SIG-M5 treated with dmso at 0.1 percent for 504 hours (cell line): Measurements from ENCODE around the gene MYO16.

Source experiments
- DNase-seq: peaks from one replicate; lab custom pipeline; 2025; ENCODE audit not compliant: unreplicated experiment; lab: John Stamatoyannopoulos, UW

The MYO16 gene

DNA sequence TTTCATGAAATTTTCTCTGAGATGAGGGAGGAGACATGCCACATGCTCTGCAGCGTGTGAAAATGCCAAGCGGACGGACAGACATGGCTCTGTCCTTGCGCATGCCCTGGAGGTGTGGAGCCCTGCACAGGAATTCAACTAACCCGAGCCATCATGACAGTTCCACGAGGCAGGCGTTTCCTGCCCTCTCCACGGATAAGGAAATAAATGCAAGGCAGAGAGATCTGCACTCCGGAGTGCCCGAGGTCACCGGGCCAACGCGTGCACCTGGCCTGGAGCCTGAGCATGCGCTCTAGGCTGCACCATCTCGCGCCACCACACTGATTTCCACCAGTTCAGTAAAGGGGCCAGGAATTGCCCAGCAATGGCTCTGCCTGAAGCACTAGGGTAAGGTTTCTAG is 298.2 kb downstream of the MYO16 start:
- no peak for DNase-seq

GRCh38 chr13:108929532-108930206 is 300.3 kb downstream of the MYO16 start:
- no peak for DNase-seq

DNA sequence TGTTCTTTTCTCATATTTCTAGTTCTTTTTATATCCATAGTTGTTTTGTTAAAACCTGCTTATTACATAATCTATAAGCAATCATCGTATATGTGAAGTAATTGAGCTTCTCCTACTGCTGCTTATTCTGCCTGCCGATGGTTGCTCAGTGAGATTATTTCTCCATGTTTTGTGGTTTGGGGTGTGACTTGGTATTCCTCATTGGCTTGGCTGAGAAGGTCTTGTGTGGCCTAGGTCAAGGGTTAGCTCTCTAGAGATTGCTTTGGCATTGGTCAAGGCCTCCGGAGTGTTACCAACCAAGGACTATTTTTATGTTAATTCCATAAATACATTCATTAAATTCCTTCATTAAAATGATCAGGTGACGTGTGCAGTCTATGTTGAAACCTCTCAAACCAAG is 302.8 kb downstream of the MYO16 start:
- DNase-seq, result peak; percentile 69

- no peak for DNase-seq
These were observed 303.6 kb downstream of the MYO16 start for GRCh38 chr13:108933061-108933460.

DNA sequence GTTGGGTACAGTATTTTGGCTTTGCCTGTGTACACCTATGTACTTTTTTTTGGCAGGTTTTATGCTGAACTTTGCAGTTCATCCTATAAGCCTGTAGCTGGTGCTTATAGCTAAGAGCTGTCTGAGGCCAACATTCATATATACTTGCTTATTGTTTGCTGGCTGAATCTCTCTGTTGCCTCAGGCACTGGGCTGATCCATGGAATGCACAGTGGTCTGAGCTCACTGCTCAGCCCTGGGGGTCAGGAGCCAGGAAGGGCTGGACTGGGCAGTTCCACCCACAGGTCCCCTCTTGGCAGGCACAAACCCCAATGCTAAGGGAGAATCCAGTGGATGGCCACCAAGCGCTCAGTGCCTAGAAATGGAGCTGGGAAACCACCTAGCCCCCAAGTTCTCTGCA is 308.7 kb downstream of the MYO16 start:
- DNase-seq, result no peak

DNA sequence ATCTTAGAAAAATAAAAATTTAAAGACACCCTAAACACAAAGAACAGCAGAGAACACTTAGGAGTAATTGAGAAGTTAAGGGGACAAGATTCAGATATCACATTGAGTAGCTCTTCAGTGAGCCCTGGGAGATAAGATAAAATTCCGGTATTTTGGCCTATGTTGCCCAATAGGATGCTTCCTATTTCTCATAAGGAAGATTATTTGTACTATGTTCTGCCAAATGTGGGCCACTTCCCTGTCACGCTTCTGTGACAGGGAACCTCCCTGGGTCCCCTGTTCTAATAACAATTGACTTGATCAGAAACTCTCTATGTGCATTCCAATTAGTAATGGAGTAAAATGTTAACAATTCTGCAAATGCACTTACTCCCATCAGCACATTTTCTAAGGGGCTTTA is 310.7 kb downstream of the MYO16 start:
- DNase-seq, result no peak

GRCh38 chr13:108943842-108944241 is 314.4 kb downstream of the MYO16 start:
- no peak for DNase-seq

DNA sequence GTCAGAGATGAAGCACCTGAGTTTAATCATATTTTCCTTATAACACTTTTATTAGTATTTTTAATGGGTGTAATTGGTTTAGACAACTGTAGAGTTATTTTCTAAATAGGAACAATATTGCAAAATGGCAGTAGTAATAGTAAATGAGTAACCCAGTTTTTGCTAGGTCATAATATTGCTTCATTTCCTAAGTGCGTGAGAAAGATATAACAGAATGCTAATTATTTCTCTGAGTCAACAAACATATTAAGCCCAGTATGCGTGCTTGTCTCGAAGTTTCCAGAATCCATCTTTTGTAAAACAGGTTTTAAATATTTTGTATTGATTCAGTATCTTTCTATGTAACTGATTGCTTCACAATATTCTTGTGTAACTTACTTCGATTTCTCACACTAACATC is 315.3 kb downstream of the MYO16 start:
- DNase-seq, result peak; percentile 78

- DNase-seq, result no peak
These were observed 318.2 kb downstream of the MYO16 start for GRCh38 chr13:108947551-108948030.

DNA sequence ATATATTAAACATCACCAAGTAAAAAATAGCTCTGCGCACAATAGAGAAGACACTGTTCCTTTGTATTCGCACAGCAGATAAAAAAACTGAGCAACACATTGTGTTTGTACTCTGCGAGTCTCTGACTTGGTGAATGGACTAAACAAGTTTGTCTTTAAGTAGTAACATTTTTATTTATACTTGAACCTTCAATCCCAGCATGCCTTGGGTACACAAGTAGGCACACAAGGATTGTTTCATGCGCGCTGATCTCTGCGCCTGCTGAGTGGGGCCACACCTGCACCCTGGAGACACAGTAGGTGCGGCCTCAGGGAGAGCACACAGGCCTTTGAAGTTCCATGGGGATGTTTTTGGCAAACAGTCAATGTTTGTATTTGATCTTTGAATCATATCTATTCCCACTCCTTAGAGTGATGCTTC is 318.9 kb downstream of the MYO16 start:
- no peak for DNase-seq

DNA sequence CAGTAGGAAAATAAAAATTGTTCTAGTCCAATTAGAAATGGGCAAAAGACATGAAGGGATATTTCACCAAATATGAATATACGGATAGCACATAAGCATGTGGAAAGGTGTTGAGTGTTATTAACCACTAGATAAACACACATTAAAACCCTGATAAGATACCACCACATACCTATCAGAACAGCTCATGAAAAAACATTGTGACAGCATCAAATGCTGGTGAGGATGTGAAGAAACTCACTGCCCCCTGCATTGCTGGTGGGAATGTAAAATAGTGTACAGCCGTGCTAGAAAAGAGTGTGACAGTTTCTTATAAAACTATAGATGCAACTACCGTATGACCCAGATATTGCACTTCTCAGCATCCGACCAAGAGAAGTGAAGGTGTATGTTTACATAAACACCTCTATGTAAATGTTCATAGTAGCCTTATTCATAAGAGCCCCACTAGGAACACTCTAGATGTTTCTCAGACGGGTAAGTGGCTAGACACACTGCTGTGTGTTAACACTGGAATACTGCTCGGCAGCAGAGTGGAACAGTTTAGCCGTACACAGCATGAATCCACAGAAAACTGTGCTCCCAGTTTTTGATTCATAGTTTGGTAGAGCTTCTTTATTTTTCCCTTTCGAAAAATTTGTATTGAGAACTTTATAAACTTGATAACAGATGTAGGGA is 321.1 kb downstream of the MYO16 start:
- DNase-seq, result no peak

DNA sequence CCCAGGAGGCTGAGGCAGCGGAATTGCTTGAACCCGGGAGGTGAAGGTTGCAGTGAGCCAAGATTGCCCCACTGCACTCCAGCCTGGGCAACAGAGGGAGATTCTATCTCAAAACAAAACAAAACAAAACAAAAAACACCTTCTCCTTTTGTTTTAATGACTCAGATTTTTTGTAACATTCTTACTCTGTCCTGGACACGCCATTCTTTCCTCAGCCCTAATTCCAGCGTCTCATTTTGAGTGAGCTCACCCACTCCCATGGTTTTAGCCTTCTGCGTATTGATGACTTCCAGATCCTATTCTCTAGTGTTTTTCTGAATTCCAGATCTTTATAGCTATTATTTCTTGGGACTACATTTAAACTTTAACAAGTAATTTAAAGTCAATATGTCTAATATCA is 326.3 kb downstream of the MYO16 start:
- no peak for DNase-seq

- no peak for DNase-seq
These were observed 328.1 kb downstream of the MYO16 start for GRCh38 chr13:108957369-108958012.

DNA sequence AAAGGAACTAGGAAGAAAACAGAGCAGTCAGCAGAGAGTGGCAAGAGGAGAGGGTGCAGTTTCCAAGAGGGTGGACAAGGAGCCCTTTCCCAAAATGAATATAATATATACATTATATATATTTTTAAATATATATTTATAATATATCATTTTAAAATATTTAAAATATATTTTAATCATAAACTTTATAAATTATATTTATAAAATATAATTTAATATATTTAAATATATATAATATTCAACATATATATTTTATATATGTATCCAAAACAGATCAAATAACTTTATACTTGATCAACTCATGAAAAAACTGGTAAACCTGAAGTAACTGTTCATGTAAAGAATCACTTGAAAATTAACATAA is 328.6 kb downstream of the MYO16 start:
- DNase-seq, result no peak

- no peak for DNase-seq
These were observed 329.8 kb downstream of the MYO16 start for GRCh38 chr13:108959234-108959633.

DNA sequence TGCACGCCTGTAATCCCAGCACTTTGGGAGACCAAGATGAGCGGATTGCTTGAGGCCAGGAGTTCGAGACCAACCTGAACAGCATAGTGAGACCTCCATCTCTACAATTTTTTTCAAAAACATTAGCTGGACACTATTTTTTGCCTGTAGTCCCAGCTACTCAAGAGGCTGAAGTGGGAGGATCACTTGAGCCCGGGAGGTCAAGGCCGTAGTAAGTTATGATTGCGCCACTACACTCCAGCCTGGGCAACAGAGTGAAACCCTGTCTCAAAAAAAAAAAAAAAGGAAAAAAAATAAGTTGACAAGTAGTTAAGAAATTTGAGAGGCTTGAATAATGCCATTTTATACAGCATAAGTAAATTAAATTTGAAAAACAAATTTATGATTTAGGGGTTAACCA is 330.6 kb downstream of the MYO16 start:
- DNase-seq, result no peak

- DNase-seq, result peak; percentile 85
These were observed 332.2 kb downstream of the MYO16 start for GRCh38 chr13:108961542-108962125.

DNA sequence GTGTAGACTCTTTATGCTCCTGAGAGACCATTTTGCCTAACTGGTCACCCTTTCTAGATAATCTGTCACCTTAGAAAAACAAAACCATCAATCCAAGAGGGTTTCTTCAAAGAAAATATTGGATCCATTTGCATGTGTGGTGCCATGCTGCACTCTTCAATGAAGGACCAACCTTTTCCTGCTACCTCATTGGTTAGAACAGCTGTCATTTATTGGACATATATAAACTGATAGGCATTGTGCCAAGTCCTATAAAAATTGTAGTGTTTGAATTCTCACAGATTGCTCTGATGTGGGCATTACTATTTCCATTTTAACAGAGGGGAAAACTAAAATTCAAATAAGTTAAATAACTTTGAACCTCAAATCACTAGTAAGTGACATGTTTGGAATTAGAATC is 333.2 kb downstream of the MYO16 start:
- DNase-seq, result no peak

- no peak for DNase-seq
These were observed 333.9 kb downstream of the MYO16 start for GRCh38 chr13:108963276-108963810.

- no peak for DNase-seq
These were observed 334.6 kb downstream of the MYO16 start for GRCh38 chr13:108963846-108964600.

DNA sequence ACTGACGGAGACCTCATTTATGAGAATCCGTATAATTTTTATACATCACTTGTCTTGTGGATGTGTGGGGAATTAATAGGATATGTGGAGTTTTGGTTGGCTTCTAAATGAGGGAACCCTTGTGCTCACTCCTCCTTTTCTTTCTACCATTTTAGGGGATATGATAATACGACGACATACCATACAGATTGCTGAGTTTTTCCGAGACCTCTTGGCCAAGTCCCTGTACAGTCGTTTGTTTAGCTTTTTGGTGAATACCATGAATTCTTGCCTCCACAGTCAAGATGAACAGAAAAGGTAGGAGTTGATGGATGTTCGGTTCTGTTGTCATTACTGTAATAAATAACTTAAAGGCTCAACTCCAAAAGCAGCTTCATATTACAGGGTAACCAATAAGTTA is 335.2 kb downstream of the MYO16 start:
- no peak for DNase-seq
